ENCODE results near the gene PSMD11.

Gene PSMD11

DNA sequence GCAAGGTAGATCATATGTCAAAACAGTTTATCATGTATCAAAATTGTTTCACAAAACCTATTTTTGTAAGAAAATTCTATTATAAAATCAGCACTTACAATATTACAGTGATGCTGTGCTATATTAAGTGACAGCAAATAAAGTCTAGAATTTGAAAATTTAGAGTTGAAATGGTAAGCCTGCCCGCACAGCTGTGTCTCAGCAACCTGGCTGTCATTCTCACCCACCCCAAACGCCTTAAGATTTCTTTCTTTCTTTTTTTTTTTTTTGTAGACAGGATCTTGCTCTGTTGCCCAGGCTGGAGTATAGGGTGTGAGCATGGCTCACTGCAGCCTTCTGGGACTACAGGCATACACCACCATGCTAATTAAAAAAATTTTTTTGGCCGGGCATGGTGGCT, 69.3 kb downstream of the PSMD11 start:
- Histone ChIP-seq H3K79me2 (ENCODE audit: control insufficient read depth, insufficient read depth, low read length, unreplicated experiment) (no peaks in the 10 kb centered on the region), H3K27me3 (ENCODE audit: insufficient read depth, low read length) (no peaks in the 10 kb centered on the region), H2AFZ (ENCODE audit: low read length, unreplicated experiment) (no peak overlapping the region), H3K27ac (ENCODE audit: low read depth, low read length) (no peak overlapping the region), H3K36me3 (ENCODE audit: insufficient read depth, low read length) (no peaks in the 10 kb centered on the region), H3K4me1 (ENCODE audit: control insufficient read depth, insufficient read depth, low read length, unreplicated experiment) (no peaks in the 10 kb centered on the region), H3K4me3 (ENCODE audit: low read depth, low read length) (no peak overlapping the region)

DNA sequence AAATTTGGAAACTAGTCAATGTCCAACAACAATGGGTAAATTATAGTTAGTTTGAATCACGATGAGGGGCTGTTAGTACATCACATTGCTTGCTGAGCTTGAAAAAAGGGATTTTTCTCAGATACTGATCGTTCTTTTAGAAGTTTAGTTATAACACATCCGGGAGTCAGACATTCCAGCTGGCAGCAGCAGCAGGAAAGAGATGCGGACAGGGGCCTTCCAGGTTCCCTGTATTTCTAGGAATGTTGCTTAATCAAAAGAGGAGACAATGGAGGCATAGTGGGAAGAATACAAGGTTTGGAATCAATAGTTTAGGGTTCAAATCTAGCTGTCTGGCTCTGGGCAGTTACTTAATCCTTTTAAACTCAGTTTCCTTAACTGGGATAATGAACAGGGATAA, 70.3 kb downstream of the PSMD11 start:
- Histone ChIP-seq H2AFZ (ENCODE audit: low read length, unreplicated experiment) (no peak overlapping the region), H3K36me3 (ENCODE audit: insufficient read depth, low read length) (no peaks in the 10 kb centered on the region), H3K79me2 (ENCODE audit: control insufficient read depth, insufficient read depth, low read length, unreplicated experiment) (no peaks in the 10 kb centered on the region), H3K4me3 (ENCODE audit: low read depth, low read length) (no peak overlapping the region), H3K4me1 (ENCODE audit: control insufficient read depth, insufficient read depth, low read length, unreplicated experiment) (no peaks in the 10 kb centered on the region), H3K27ac (ENCODE audit: low read depth, low read length) (no peak overlapping the region), H3K27me3 (ENCODE audit: insufficient read depth, low read length) (no peaks in the 10 kb centered on the region)

DNA sequence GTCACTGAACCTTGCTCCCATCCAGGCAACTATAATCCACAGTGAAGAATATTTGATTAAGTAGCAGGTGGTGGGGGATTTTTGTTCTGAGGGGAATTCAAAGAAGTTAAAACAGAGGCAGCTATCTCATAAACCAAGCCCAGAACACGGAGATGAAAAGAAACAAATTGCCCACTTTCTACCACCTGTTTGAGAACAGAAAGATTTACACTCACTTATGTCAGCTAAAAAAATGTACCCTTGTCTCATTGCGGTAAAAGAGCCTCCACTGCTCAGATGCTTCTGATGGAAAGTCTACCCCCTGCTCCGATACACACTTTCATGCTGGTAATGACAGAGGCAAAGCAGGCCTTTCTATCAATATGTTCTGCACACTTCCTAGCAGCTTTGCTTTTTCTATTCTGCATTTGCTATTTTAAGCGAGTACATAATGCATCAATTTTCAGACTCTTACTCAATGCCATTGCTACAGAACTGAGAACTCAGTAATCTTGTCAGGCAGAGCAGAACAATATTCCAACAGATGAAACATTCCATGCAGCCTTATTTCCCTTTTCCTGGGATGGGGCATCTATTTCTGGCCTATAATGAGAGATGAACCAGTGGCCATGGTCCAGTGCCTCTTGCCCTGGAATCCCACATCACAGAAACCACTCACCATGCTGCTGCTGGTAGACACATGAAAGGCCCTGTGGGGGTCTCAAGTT, 71.5 kb downstream of the PSMD11 start:
- Histone ChIP-seq H3K27ac (ENCODE audit: low read depth, low read length) (no peak overlapping the region), H3K27me3 (ENCODE audit: insufficient read depth, low read length) (no peaks in the 10 kb centered on the region), H3K79me2 (ENCODE audit: control insufficient read depth, insufficient read depth, low read length, unreplicated experiment) (no peaks in the 10 kb centered on the region), H2AFZ (ENCODE audit: low read length, unreplicated experiment) (no peak overlapping the region), H3K4me3 (ENCODE audit: low read depth, low read length) (no peak overlapping the region), H3K36me3 (ENCODE audit: insufficient read depth, low read length) (no peaks in the 10 kb centered on the region), H3K4me1 (ENCODE audit: control insufficient read depth, insufficient read depth, low read length, unreplicated experiment) (peaks cover 3% of the 10 kb centered on the region)

DNA sequence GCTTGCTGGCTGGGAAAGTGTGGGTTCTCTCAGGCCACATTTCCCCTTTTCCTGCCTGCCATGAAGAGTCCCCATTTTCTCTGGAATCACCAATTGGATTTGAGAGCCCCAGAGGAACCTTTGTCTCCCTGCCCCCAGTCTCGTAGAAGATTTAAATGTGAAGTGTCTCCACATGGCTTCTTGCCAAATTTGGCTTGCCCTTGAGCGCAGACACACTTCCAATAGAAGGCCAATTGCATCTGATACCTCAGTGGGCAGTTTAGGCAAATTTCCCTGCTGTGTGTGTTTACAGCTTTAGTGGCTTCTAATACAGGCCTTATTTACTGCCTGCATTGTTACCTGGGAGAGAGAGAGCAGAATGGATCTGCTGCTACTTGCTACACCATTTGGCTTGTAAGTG, 72.1 kb downstream of the PSMD11 start:
- Histone ChIP-seq H3K27me3 (ENCODE audit: insufficient read depth, low read length) (no peaks in the 10 kb centered on the region), H2AFZ (ENCODE audit: low read length, unreplicated experiment) (no peak overlapping the region), H3K4me1 (ENCODE audit: control insufficient read depth, insufficient read depth, low read length, unreplicated experiment) (peaks cover 3% of the 10 kb centered on the region), H3K4me3 (ENCODE audit: low read depth, low read length) (no peak overlapping the region), H3K36me3 (ENCODE audit: insufficient read depth, low read length) (no peaks in the 10 kb centered on the region), H3K27ac (ENCODE audit: low read depth, low read length) (no peak overlapping the region), H3K79me2 (ENCODE audit: control insufficient read depth, insufficient read depth, low read length, unreplicated experiment) (no peaks in the 10 kb centered on the region)

DNA sequence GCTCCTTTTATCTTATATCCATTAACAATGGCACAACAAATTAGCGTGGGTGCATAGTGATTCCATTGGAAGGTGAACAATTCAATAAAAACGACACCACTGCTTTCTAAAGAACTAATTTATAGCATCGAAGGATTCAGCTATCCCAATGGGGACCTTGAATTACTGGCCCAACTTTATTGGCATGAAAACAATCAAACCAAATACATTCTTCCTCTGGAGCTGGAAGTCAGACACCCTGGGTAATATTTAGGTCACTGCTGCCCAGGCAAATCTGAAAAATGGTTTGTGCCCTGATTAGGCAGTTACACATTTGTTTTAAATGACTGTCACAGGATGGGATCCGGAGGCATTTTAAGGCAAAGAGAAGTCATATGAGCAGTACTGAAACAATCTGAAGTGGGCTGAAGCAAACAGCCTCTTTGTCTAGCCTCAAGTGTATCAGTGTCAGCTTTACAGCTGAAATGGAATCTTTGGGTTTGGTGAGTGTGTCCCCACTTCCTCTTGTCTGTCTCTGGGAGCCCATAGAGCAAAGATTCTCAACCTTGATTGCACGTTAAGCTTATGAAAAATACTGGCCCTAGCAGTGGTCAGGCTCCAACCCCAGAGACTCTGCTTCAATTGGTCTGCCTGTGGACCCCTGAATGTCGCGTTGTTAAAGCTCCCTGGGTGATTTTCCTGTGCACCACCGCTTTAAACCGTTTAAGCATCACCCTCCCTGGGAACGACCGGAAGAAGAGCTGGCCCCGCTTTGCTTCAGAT, 72.8 kb downstream of the PSMD11 start:
- no peak overlapping the region for H2AFZ ChIP-seq (ENCODE audit: low read length, unreplicated experiment)
- H3K4me3 ChIP-seq (ENCODE audit: low read depth, low read length), result no peak overlapping the region
- H3K27ac ChIP-seq (ENCODE audit: low read depth, low read length), result no peak overlapping the region
- no peaks in the 10 kb centered on the region for H3K79me2 ChIP-seq (ENCODE audit: control insufficient read depth, insufficient read depth, low read length, unreplicated experiment)
- H3K4me1 ChIP-seq (ENCODE audit: control insufficient read depth, insufficient read depth, low read length, unreplicated experiment), result peaks cover 3% of the 10 kb centered on the region
- no peaks in the 10 kb centered on the region for H3K36me3 ChIP-seq (ENCODE audit: insufficient read depth, low read length)
- H3K27me3 ChIP-seq (ENCODE audit: insufficient read depth, low read length), result no peaks in the 10 kb centered on the region

DNA sequence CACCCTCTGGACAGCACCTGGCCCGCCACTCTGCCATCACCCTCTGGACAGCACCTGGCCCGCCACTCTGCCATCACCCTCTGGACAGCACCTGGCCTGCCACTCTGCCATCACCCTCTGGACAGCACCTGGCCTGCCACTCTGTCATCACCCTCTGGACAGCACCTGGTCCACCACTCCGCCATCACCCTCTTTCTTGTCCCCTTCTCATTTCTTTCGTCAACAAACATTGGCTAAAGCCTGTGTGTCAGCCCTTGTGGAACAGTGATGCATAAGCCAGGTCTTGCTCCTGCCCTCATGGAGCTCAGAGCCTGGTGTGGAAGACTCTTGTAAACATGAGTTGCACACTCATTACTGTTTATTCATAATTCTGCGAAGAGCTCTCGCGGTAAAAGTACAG, 73.7 kb downstream of the PSMD11 start:
- Histone ChIP-seq H3K79me2 (ENCODE audit: control insufficient read depth, insufficient read depth, low read length, unreplicated experiment) (no peaks in the 10 kb centered on the region), H3K27me3 (ENCODE audit: insufficient read depth, low read length) (no peaks in the 10 kb centered on the region), H3K36me3 (ENCODE audit: insufficient read depth, low read length) (no peaks in the 10 kb centered on the region), H3K4me1 (ENCODE audit: control insufficient read depth, insufficient read depth, low read length, unreplicated experiment) (peaks cover 3% of the 10 kb centered on the region), H3K4me3 (ENCODE audit: low read depth, low read length) (no peak overlapping the region), H2AFZ (ENCODE audit: low read length, unreplicated experiment) (no peak overlapping the region), H3K27ac (ENCODE audit: low read depth, low read length) (no peak overlapping the region)

DNA sequence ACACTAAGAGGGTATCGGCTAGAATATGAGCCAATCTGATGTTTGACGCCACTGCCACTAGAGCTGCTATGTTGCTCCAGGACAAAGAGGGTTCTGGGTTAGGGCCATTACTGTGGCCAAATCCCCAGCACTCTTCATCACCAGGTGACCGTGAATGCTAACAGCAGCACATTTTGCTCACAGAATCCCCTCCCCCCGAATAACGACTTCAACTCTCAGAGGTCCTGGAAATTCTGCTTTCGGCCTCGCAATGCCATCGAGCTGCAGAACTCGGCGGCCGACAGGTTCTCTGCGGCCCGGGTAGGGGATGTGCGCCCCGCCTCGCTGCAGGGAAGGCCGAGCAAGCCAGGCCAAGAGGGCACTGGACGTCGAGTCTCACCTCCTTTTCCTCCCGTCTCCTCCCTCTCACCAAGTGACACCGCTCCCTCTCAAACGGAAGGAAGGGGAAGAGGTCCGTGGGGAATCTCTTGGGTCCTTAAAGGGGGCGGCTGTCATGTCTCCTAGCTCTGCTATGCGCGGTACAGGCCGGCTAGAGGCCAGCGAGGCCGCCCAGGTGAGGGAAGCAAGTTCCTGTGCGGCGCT, 74.4 kb downstream of the PSMD11 start:
- Histone ChIP-seq H3K4me3 (ENCODE audit: low read depth, low read length) (peak overlapping the region; percentile 70), H3K27ac (ENCODE audit: low read depth, low read length) (no peak overlapping the region)

DNA sequence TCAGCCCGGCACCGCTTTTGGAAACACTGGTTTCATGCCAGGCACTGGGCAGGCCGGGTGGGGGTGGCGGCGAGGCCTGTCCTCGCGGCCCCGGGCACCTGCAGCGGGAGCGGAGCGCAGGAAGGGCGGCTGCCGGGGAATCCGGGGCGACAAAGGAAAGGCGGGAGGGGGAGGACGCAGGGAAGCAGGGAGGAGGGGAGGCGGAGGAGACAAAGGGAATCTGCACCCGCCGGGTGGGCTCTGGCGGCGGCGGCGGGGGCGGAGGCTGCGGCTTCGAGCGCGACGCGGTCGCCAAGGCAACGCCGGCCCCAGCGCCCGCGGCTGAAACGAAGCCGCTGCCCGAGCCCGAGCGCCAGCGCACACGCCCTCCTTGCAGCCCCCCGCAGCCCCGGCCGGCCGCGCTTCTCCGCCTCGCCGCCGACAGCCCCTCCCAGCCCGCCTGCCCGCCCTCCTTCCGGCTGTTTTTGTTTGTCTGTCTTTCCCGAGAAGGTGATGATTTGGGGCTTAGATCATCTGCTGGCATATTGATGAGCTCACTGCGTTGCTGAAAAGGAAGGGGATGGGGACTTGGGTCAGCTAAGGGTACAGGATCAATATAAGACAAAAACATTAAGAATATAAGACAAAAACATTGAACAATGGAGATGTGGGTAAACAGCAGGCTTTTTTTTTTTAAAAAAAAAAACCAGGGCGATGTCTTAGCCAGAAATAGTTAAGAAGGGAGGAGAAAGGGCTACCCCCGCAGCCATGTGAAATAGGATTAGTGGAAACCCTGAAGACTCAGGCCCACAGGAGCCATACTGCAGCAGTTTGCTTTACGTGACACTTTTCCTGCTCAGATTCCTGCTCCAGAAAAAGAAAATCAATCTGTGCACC, 75.2 kb downstream of the PSMD11 start:
- H3K4me1 ChIP-seq (ENCODE audit: control insufficient read depth, insufficient read depth, low read length, unreplicated experiment), result peaks cover 3% of the 10 kb centered on the region
- H3K27ac ChIP-seq (ENCODE audit: low read depth, low read length), result no peak overlapping the region
- no peaks in the 10 kb centered on the region for H3K36me3 ChIP-seq (ENCODE audit: insufficient read depth, low read length)
- no peaks in the 10 kb centered on the region for H3K27me3 ChIP-seq (ENCODE audit: insufficient read depth, low read length)
- H3K4me3 ChIP-seq (ENCODE audit: low read depth, low read length), result peak overlapping the region; percentile 70
- H2AFZ ChIP-seq (ENCODE audit: low read length, unreplicated experiment), result peak overlapping the region; percentile 84
- H3K79me2 ChIP-seq (ENCODE audit: control insufficient read depth, insufficient read depth, low read length, unreplicated experiment), result no peaks in the 10 kb centered on the region

More for the DNA sequence above, 74.4 kb downstream of the PSMD11 start:
- Histone ChIP-seq H3K27me3 (ENCODE audit: insufficient read depth, low read length) (no peaks in the 10 kb centered on the region), H3K36me3 (ENCODE audit: insufficient read depth, low read length) (no peaks in the 10 kb centered on the region), H3K79me2 (ENCODE audit: control insufficient read depth, insufficient read depth, low read length, unreplicated experiment) (no peaks in the 10 kb centered on the region), H2AFZ (ENCODE audit: low read length, unreplicated experiment) (peak overlapping the region; percentile 56), H3K4me1 (ENCODE audit: control insufficient read depth, insufficient read depth, low read length, unreplicated experiment) (peaks cover 3% of the 10 kb centered on the region)

DNA sequence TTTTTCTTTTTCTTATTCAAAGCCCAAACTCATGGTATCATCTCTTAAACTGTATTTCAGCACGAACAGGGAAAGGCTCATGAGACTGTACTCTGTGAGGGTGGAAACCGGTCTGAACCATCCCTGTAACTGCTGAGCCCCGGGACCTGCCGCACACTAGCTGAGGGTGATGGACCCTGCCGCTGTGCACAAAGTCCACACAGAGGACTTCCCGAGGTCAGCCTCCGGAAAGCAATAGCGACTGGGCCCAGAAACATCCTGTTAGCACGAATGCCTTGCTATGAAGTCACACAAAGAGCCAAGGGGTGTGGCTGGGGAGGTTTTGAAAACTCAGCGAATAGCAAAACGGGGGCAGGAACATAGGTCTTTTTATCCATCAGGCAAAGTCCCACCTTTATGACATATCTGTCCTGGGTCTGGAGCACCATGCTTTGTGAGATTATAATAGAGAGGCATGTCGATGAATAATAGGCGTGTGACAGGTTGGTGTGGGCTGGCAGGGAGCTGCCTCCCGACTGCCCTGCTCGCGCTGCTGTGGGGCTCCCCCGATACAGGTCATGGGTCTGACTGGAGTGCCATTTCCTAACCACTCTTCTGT, 75.9 kb downstream of the PSMD11 start:
- no peaks in the 10 kb centered on the region for H3K36me3 ChIP-seq (ENCODE audit: insufficient read depth, low read length)
- H3K27me3 ChIP-seq (ENCODE audit: insufficient read depth, low read length), result no peaks in the 10 kb centered on the region
- 0 out of 2 replicates have a peak overlapping the region, but pooled peaks have one; percentile 70 for H3K4me3 ChIP-seq (ENCODE audit: low read depth, low read length)
- no peak overlapping the region for H2AFZ ChIP-seq (ENCODE audit: low read length, unreplicated experiment)
- peaks cover 3% of the 10 kb centered on the region for H3K4me1 ChIP-seq (ENCODE audit: control insufficient read depth, insufficient read depth, low read length, unreplicated experiment)
- no peak overlapping the region for H3K27ac ChIP-seq (ENCODE audit: low read depth, low read length)
- H3K79me2 ChIP-seq (ENCODE audit: control insufficient read depth, insufficient read depth, low read length, unreplicated experiment), result no peaks in the 10 kb centered on the region

All from ACC112 (cell line).